Ovary (tissue), 9 donors: Measurements from ENCODE around the gene CTNNA3. TPM values are rescaled to one million over a fixed set of nuclear protein-coding genes. Genes with fewer than 3 reads are reported as not detected.

Experiments
- DNase-seq, 5 donors: peaks; one replicate each; pipeline ENCODE4 v3.0.0-alpha.2; 2019 to 2020
- H3K27ac ChIP-seq, 2 donors: fragments of 200-600 bp; one replicate each; pipeline versions ENCODE4 v1.5.1 to v1.8.0; 2019 to 2022
- H3K27me3 ChIP-seq: fragments of 200-600 bp; one replicate; pipeline ENCODE4 v1.8.0; 2022
- H3K36me3 ChIP-seq: fragments of 200-600 bp; sonication (generic); one replicate; pipeline ENCODE4 v1.5.1; 2019
- H3K4me1 ChIP-seq: one replicate; pipeline ENCODE4 v1.8.1; 2013; ENCODE audit warnings: mild to moderate bottlenecking, moderate library complexity; ENCODE audit not compliant: insufficient read depth
- H3K4me3 ChIP-seq: fragments of 200-600 bp; sonication (generic); one replicate; pipeline ENCODE4 v1.5.1; 2017
- H3K9me3 ChIP-seq, 2 donors: fragments of 200-600 bp in 1 of 2; sonication (generic) in 1 of 2; one replicate each; pipeline versions ENCODE4 v1.5.1 to v1.8.1; 2013 to 2019; ENCODE audit warnings: mild to moderate bottlenecking in 1 of 2, moderate library complexity in 1 of 2
- CTCF ChIP-seq, 3 donors: fragments of 450-650 bp in 2 of 3; fragments of 200-600 bp in 1 of 3; IDR thresholded peaks; one replicate each; pipeline versions ENCODE4 v1.5.1 to v1.8.0; 2016 to 2022; ENCODE audit warnings: antibody characterized with exemption in 3 of 3, mild to moderate bottlenecking in 1 of 3
- EP300 ChIP-seq: sonication (generic); formaldehyde crosslinking; IDR thresholded peaks from one replicate; pipeline ENCODE4 v1.6.1; 2017; ENCODE audit warnings: antibody characterized with exemption
- POLR2A ChIP-seq: fragments of 450-650 bp; IDR thresholded peaks from one replicate; pipeline ENCODE4 v1.6.1; 2017; ENCODE audit warnings: antibody characterized with exemption, mild to moderate bottlenecking, moderate library complexity
- WGBS, 3 donors: extraction: QIAGEN DNeasy Blood & Tissue Kit in 1 of 3; methylation state at CpG; one replicate each; pipeline versions ENCODE4 v1.1.5 to v1.1.7; 2013 to 2017; 5-methylcytosine and 5-hydroxymethylcytosine counted together
- intact Hi-C, 4 donors: fragments of 100-400 bp; cut with DNase I; formaldehyde crosslinking; loops; one replicate each; pipeline versions ENCODE4 v1.11.0 to v1.15.1; 2022 to 2023
- polyA plus RNA-seq, 2 donors: library from polyadenylated mRNA; stranded (reverse); fragments of 200-250 nt in 1 of 2; fragments of 350-450 nt in 1 of 2; fragmentation: Illumina TruSeq in 1 of 2; extraction: RNeasy Lipid Tissue Mini Kit (QIAGEN cat#74804) in 1 of 2; gene quantifications; one replicate each; pipeline ENCODE4 v1.2.3, GENCODE V29; 2013 to 2014
- total RNA-seq, 7 donors: library from RNA; depleted of rRNA in 2 of 7; stranded (reverse); fragments of >200 nt in 2 of 7; fragmentation: NEBNext Ultra II Directional in 3 of 7; extraction: Animal tissue kit (Norgen Biotek cat#: 25700) in 3 of 7; gene quantifications; one replicate each; pipeline versions ENCODE4 v1.1.0 to v1.2.4, GENCODE V29; 2016 to 2023
- donor health status: DM: no; HTN: no; CAD: no; lungs with moderate emphysema.
- donor health status: DM: no; HTN: no; CAD: no.
- donor health status: Bipolar disorder and iron deficiency.
- donor health status: DM: yes; HTN: yes; CAD: no.
- donor health status: DM: no; HTN: no; CAD: no.
- donor health status: DM: yes; HTN: yes; CAD: no.

The CTNNA3 gene
- total and polyA plus RNA-seq, 9 donors: 1.9 to 9.7 (median 4.0) TPM

- no peak overlapping the region for H3K27ac ChIP-seq
- no peaks in the 10 kb centered on the region for H3K27me3 ChIP-seq
- no peak for TF ChIP-seq CTCF (IDR thresholded peaks at IDR 0.05)
- no peak for TF ChIP-seq POLR2A
- TF ChIP-seq EP300: no peak
- WGBS, 3 donors: 55 to 73% (median 60%) methylated on average over 3 of the region's 3 CpGs
- H3K36me3 ChIP-seq: no peaks in the 10 kb centered on the region
- intact Hi-C loops: no loop called here
- no peaks in the 10 kb centered on the region for H3K4me1 ChIP-seq
- no peak for DNase-seq
- no peak overlapping the region for H3K4me3 ChIP-seq
- H3K9me3 ChIP-seq: no peaks in the 10 kb centered on the region
Measured at GRCh38 chr10:66917104-66917503, 778.9 kb downstream of the CTNNA3 start.

GRCh38 chr10:66916030-66916429, 780.0 kb downstream of the CTNNA3 start:
- H3K36me3 ChIP-seq: no peaks in the 10 kb centered on the region
- no peaks in the 10 kb centered on the region for H3K9me3 ChIP-seq
- no peaks in the 10 kb centered on the region for H3K27me3 ChIP-seq
- intact Hi-C loops: no loop called here
- H3K4me1 ChIP-seq: no peaks in the 10 kb centered on the region
- WGBS, 3 donors: 27 to 54% (median 34%) methylated on average over 2 of the region's 2 CpGs
- TF ChIP-seq CTCF (IDR thresholded peaks at IDR 0.05) (no peak), EP300 (no peak), POLR2A (no peak)
- DNase-seq: no peak
- H3K27ac ChIP-seq: no peak overlapping the region
- no peak overlapping the region for H3K4me3 ChIP-seq

- H3K4me3 ChIP-seq: no peak overlapping the region
- no peak for DNase-seq
- intact Hi-C loops: no loop called here
- no peaks in the 10 kb centered on the region for H3K36me3 ChIP-seq
- 91 to 97% (median 95%) methylated on average over 5 of the region's 5 CpGs for WGBS, 3 donors
- TF ChIP-seq EP300 (no peak), POLR2A (no peak), CTCF (IDR thresholded peaks at IDR 0.05) (no peak)
- H3K27ac ChIP-seq: no peak overlapping the region
- H3K9me3 ChIP-seq: no peaks in the 10 kb centered on the region
- no peaks in the 10 kb centered on the region for H3K4me1 ChIP-seq
- H3K27me3 ChIP-seq: no peaks in the 10 kb centered on the region
Measured at GRCh38 chr10:66910671-66911070, 785.3 kb downstream of the CTNNA3 start.

GRCh38 chr10:66892871-66893270, 803.1 kb downstream of the CTNNA3 start:
- intact Hi-C loops: no loop called here
- TF ChIP-seq POLR2A: no peak
- Histone ChIP-seq H3K4me3 (no peak overlapping the region), H3K9me3 (no peaks in the 10 kb centered on the region), H3K4me1 (no peaks in the 10 kb centered on the region), H3K27ac (no peak overlapping the region), H3K36me3 (no peaks in the 10 kb centered on the region), H3K27me3 (no peaks in the 10 kb centered on the region)
- no peak for DNase-seq
- 82 to 89% (median 84%) methylated on average over 2 of the region's 2 CpGs for WGBS, 3 donors

GRCh38 chr10:66888237-66888636, 807.8 kb downstream of the CTNNA3 start:
- DNase-seq: no peak
- Histone ChIP-seq H3K9me3 (no peaks in the 10 kb centered on the region), H3K27me3 (no peaks in the 10 kb centered on the region), H3K27ac (no peak overlapping the region), H3K4me1 (no peaks in the 10 kb centered on the region), H3K4me3 (no peak overlapping the region), H3K36me3 (no peaks in the 10 kb centered on the region)
- WGBS, 3 donors: 90 to 97% (median 93%) methylated on average over 1 of the region's 1 CpG
- TF ChIP-seq POLR2A: no peak
- intact Hi-C loops: no loop called here

GRCh38 chr10:66886848-66887247, 809.1 kb downstream of the CTNNA3 start:
- Histone ChIP-seq H3K36me3 (no peaks in the 10 kb centered on the region), H3K27ac (no peak overlapping the region), H3K27me3 (no peaks in the 10 kb centered on the region), H3K4me3 (no peak overlapping the region), H3K9me3 (no peaks in the 10 kb centered on the region), H3K4me1 (no peaks in the 10 kb centered on the region)
- DNase-seq: no peak
- intact Hi-C loops: no loop called here
- no peak for TF ChIP-seq CTCF (IDR thresholded peaks at IDR 0.05)
- no peak for TF ChIP-seq POLR2A
- TF ChIP-seq EP300: no peak
